ENCODE measurements around the gene LRRC17. TPM values are rescaled to one million over a fixed set of nuclear protein-coding genes. Genes with fewer than 3 reads are reported as not detected.

The LRRC17 gene
- total RNA-seq, 1 experiment from 2014 or later, result not detected

GRCh38 chr7:102979670-102980069 is 66.9 kb downstream of the LRRC17 start:
- Histone ChIP-seq H3K27ac (no peak overlapping the region), H3K9me3 (ENCODE audit: insufficient read depth, low read depth) (peaks cover 14% of the 10 kb centered on the region), H3K9me2 (ENCODE audit: insufficient read depth) (no peaks in the 10 kb centered on the region), H3K4me2 (no peak overlapping the region), H3K4me1 (replicated peaks; ENCODE audit: insufficient read depth) (peaks cover 12% of the 10 kb centered on the region), H3K79me2 (ENCODE audit: low read depth) (no peaks in the 10 kb centered on the region), H3K36me3 (ENCODE audit: low read depth) (peaks cover 5% of the 10 kb centered on the region; the same call in 1 of the 2 replicates), H4K20me1 (ENCODE audit: insufficient read depth) (no peaks in the 10 kb centered on the region), H3K27me3 (ENCODE audit: insufficient read depth, low read depth) (no peaks in the 10 kb centered on the region), H3K4me3 (no peak overlapping the region), H3F3A (ENCODE audit: insufficient read depth, low read depth) (no peaks in the 10 kb centered on the region), H2AFZ (no peak overlapping the region)
- no TSS peak for BruUV-seq (replicated peaks)
- TF ChIP-seq EZH2 (IDR thresholded peaks at IDR 0.05; ENCODE audit: low read depth), result no peak
- no peak for TF ChIP-seq CTCF (conservative IDR thresholded peaks at IDR 0.05)
- DNase-seq, result no peak
- ChIA-PET CTCF (no interaction called here), POLR2A (ENCODE audit: unreplicated experiment) (no interaction called here)
- intact Hi-C loops (cut with micrococcal nuclease; ENCODE audit: unreplicated experiment), result no loop called here

GRCh38 chr7:102981451-102981850 is 68.7 kb downstream of the LRRC17 start:
- ChIA-PET POLR2A (ENCODE audit: unreplicated experiment) (no interaction called here), CTCF (no interaction called here)
- no peaks in the 10 kb centered on the region for H3K27me3 ChIP-seq (ENCODE audit: insufficient read depth, low read depth)
- H3K27ac ChIP-seq, result no peak overlapping the region
- peaks cover 12% of the 10 kb centered on the region for H3K4me1 ChIP-seq (replicated peaks; ENCODE audit: insufficient read depth)
- H3K9me3 ChIP-seq (ENCODE audit: insufficient read depth, low read depth), result peaks cover 14% of the 10 kb centered on the region
- H3K4me2 ChIP-seq, result no peak overlapping the region
- no peak overlapping the region for H3K4me3 ChIP-seq
- no peaks in the 10 kb centered on the region for H3K79me2 ChIP-seq (ENCODE audit: low read depth)
- DNase-seq, result no peak
- H3K9me2 ChIP-seq (ENCODE audit: insufficient read depth), result no peaks in the 10 kb centered on the region
- H2AFZ ChIP-seq, result no peak overlapping the region
- BruUV-seq (replicated peaks), result no TSS peak
- H3F3A ChIP-seq (ENCODE audit: insufficient read depth, low read depth), result no peaks in the 10 kb centered on the region
- TF ChIP-seq CTCF (conservative IDR thresholded peaks at IDR 0.05), result no peak
- TF ChIP-seq EZH2 (IDR thresholded peaks at IDR 0.05; ENCODE audit: low read depth), result no peak
- H3K36me3 ChIP-seq (ENCODE audit: low read depth), result peaks cover 5% of the 10 kb centered on the region; the same call in 1 of the 2 replicates
- intact Hi-C loops (cut with micrococcal nuclease; ENCODE audit: unreplicated experiment), result no loop called here
- no peaks in the 10 kb centered on the region for H4K20me1 ChIP-seq (ENCODE audit: insufficient read depth)

GRCh38 chr7:102982235-102982634 is 69.4 kb downstream of the LRRC17 start:
- intact Hi-C loops (cut with micrococcal nuclease; ENCODE audit: unreplicated experiment), result no loop called here
- peaks cover 5% of the 10 kb centered on the region; the same call in 1 of the 2 replicates for H3K36me3 ChIP-seq (ENCODE audit: low read depth)
- H3F3A ChIP-seq (ENCODE audit: insufficient read depth, low read depth), result no peaks in the 10 kb centered on the region
- no peaks in the 10 kb centered on the region for H3K27me3 ChIP-seq (ENCODE audit: insufficient read depth, low read depth)
- H4K20me1 ChIP-seq (ENCODE audit: insufficient read depth), result no peaks in the 10 kb centered on the region
- TF ChIP-seq EZH2 (IDR thresholded peaks at IDR 0.05; ENCODE audit: low read depth) (no peak), CTCF (conservative IDR thresholded peaks at IDR 0.05) (no peak)
- H2AFZ ChIP-seq, result no peak overlapping the region
- peaks cover 12% of the 10 kb centered on the region for H3K9me3 ChIP-seq (ENCODE audit: insufficient read depth, low read depth)
- H3K9me2 ChIP-seq (ENCODE audit: insufficient read depth), result no peaks in the 10 kb centered on the region
- no peak for DNase-seq
- H3K79me2 ChIP-seq (ENCODE audit: low read depth), result no peaks in the 10 kb centered on the region
- no peak overlapping the region for H3K27ac ChIP-seq
- H3K4me1 ChIP-seq (replicated peaks; ENCODE audit: insufficient read depth), result peaks cover 12% of the 10 kb centered on the region
- no TSS peak for BruUV-seq (replicated peaks)
- H3K4me3 ChIP-seq, result no peak overlapping the region
- H3K4me2 ChIP-seq, result no peak overlapping the region
- ChIA-PET POLR2A (ENCODE audit: unreplicated experiment) (no interaction called here), CTCF (no interaction called here)
